GM18498 (cell line): Measurements from ENCODE around the gene B4GALT6.

Source experiments
- ATAC-seq: cut with Tn5 transposase; IDR thresholded peaks from one replicate; pipeline ENCODE4 v1.9.1; 2021; ENCODE audit warnings: mild to moderate bottlenecking, moderate library complexity; ENCODE audit not compliant: unreplicated experiment

Gene B4GALT6

GRCh38 chr18:31636387-31636786 lies 48.0 kb downstream of the B4GALT6 start:
- ATAC-seq, result no peak

- ATAC-seq, result peak; percentile 97
These were observed 50.1 kb downstream of the B4GALT6 start for GRCh38 chr18:31634331-31634713.

- ATAC-seq, result peak; percentile 27
These were observed 50.7 kb downstream of the B4GALT6 start for GRCh38 chr18:31633392-31634330.

GRCh38 chr18:31632356-31632755 lies 52.0 kb downstream of the B4GALT6 start:
- no peak for ATAC-seq

GRCh38 chr18:31631526-31631925 lies 52.9 kb downstream of the B4GALT6 start:
- no peak for ATAC-seq

- no peak for ATAC-seq
These were observed 53.8 kb downstream of the B4GALT6 start for GRCh38 chr18:31630549-31630948.

GRCh38 chr18:31626409-31626808 lies 58.0 kb downstream of the B4GALT6 start:
- ATAC-seq, result no peak

GRCh38 chr18:31624892-31625640 lies 59.3 kb downstream of the B4GALT6 start:
- no peak for ATAC-seq

GRCh38 chr18:31619291-31619690 lies 65.1 kb downstream of the B4GALT6 start:
- no peak for ATAC-seq

- no peak for ATAC-seq
These were observed 65.6 kb downstream of the B4GALT6 start for GRCh38 chr18:31618801-31619200.

GRCh38 chr18:31617031-31617717 lies 67.2 kb downstream of the B4GALT6 start:
- ATAC-seq, result no peak

- ATAC-seq, result no peak
These were observed 67.8 kb downstream of the B4GALT6 start for GRCh38 chr18:31616586-31616985.

- ATAC-seq, result no peak
These were observed 70.3 kb downstream of the B4GALT6 start for GRCh38 chr18:31614044-31614443.

GRCh38 chr18:31612124-31612523 lies 72.3 kb downstream of the B4GALT6 start:
- ATAC-seq, result no peak

- ATAC-seq, result peak; percentile 15
These were observed 72.9 kb downstream of the B4GALT6 start for GRCh38 chr18:31611511-31611910.

GRCh38 chr18:31610286-31611205 lies 73.8 kb downstream of the B4GALT6 start:
- peak; percentile 76 for ATAC-seq

GRCh38 chr18:31609886-31610285 lies 74.5 kb downstream of the B4GALT6 start:
- no peak for ATAC-seq

GRCh38 chr18:31607384-31607783 lies 77.0 kb downstream of the B4GALT6 start:
- no peak for ATAC-seq

GRCh38 chr18:31606265-31606664 lies 78.1 kb downstream of the B4GALT6 start:
- ATAC-seq, result no peak

- no peak for ATAC-seq
These were observed 81.1 kb downstream of the B4GALT6 start for GRCh38 chr18:31603315-31603714.
